Stimulated activated CD4-positive, alpha-beta T cell treated with anti-CD3 and anti-CD28 coated beads, Interleukin-2, amount 100 ng/mL, for 4 hours (primary cell): ENCODE measurements around the gene ANO4.
"Not testable (repeated sequence)": the region's sequence is repeated elsewhere in the genome, so short reads cannot be mapped to it uniquely, and the experiment has no call there.

Source experiments
- DNase-seq: peaks from one replicate; pipeline ENCODE4 v3.0.0-alpha.2; 2020; ENCODE audit warnings: low read depth

The ANO4 gene

GRCh38 chr12:101089271-101089670 is 294.7 kb downstream of the ANO4 start:
- DNase-seq = no peak

GRCh38 chr12:101090222-101090621 is 295.6 kb downstream of the ANO4 start:
- not testable (repeated sequence) for DNase-seq

GRCh38 chr12:101097829-101098580 is 303.4 kb downstream of the ANO4 start:
- DNase-seq = no peak

GRCh38 chr12:101107032-101107763 is 312.6 kb downstream of the ANO4 start:
- no peak for DNase-seq

GRCh38 chr12:101108130-101108529 is 313.6 kb downstream of the ANO4 start:
- no peak for DNase-seq

- no peak for DNase-seq
Observed at GRCh38 chr12:101110866-101111265, 316.3 kb downstream of the ANO4 start.

- DNase-seq = no peak
Observed at GRCh38 chr12:101111441-101111840, 316.9 kb downstream of the ANO4 start.

- DNase-seq = no peak
Observed at GRCh38 chr12:101115326-101115725, 320.8 kb downstream of the ANO4 start.

- DNase-seq = no peak
Observed at GRCh38 chr12:101116911-101117310, 322.3 kb downstream of the ANO4 start.

GRCh38 chr12:101117842-101118241 is 323.3 kb downstream of the ANO4 start:
- no peak for DNase-seq

- no peak for DNase-seq
Observed at GRCh38 chr12:101127521-101128219, 333.1 kb downstream of the ANO4 start.

GRCh38 chr12:101145777-101146431 is 351.3 kb downstream of the ANO4 start:
- not testable (repeated sequence) for DNase-seq

- no peak for DNase-seq
Observed at GRCh38 chr12:101165319-101165718, 370.7 kb downstream of the ANO4 start.

- DNase-seq = no peak
Observed at GRCh38 chr12:101166866-101167265, 372.3 kb downstream of the ANO4 start.

GRCh38 chr12:101168001-101168400 is 373.4 kb downstream of the ANO4 start:
- no peak for DNase-seq

GRCh38 chr12:101172316-101172715 is 377.7 kb downstream of the ANO4 start:
- no peak for DNase-seq

GRCh38 chr12:101173197-101173749 is 378.7 kb downstream of the ANO4 start:
- no peak for DNase-seq

- no peak for DNase-seq
Observed at GRCh38 chr12:101174541-101174940, 380.0 kb downstream of the ANO4 start.
